ENCODE results near the gene HPS3. TPM values are rescaled to one million over a fixed set of nuclear protein-coding genes. Genes with fewer than 3 reads are reported as not detected.

Gene HPS3
- total and polyA plus RNA-seq, 12 donors = 3.7 to 12.8 (median 4.7) TPM

- TF ChIP-seq CTCF (IDR thresholded peaks at IDR 0.05) = peak; percentile 17 to 80 (median 67)
- Histone ChIP-seq H3K27ac (no peak overlapping the region), H3K27me3 (no peaks in the 10 kb centered on the region), H3K4me1 (peaks cover 0 to 5% (median 0%) of the 10 kb centered on the region in 9 donors), H3K4me3 (no peak overlapping the region), H3K36me3 (no peaks in the 10 kb centered on the region), H3K9me3 (no peaks in the 10 kb centered on the region)
- peak in 1 of 2 donors; percentile 29 for DNase-seq
- 19 to 20% methylated on average over 7 of the region's 7 CpGs for WGBS, 2 donors
- ATAC-seq = peak in 7 of 8 donors; percentile 36 to 85 (median 76)
- intact Hi-C loops (cut with DNase I) = loop anchor here in 8 of 10 donors (1.0 to 10.0 kb wide), 9 partner anchors 150 to 384 kb away; partner anchors contain the start of gene TM4SF4 (in 1 of the 8)
Measured at GRCh38 chr3:149120051-149120972, 9.1 kb upstream of the HPS3 start.

- H3K36me3 ChIP-seq = no peaks in the 10 kb centered on the region
- no peak overlapping the region for H3K4me3 ChIP-seq
- intact Hi-C loops (cut with DNase I) = loop anchor here in 7 of 10 donors (5.0 to 10.0 kb wide), 6 partner anchors 158 to 382 kb away; partner anchors contain the start of gene TM4SF4 (in 1 of the 7)
- H3K9me3 ChIP-seq = no peaks in the 10 kb centered on the region
- peaks cover 0 to 5% (median 0%) of the 10 kb centered on the region in 9 donors for H3K4me1 ChIP-seq
- WGBS, 2 donors = 89 to 93% methylated on average over 4 of the region's 4 CpGs
- DNase-seq (no peak), ATAC-seq (no peak)
- no peaks in the 10 kb centered on the region for H3K27me3 ChIP-seq
- no peak for TF ChIP-seq CTCF (IDR thresholded peaks at IDR 0.05)
- H3K27ac ChIP-seq = no peak overlapping the region
Measured at GRCh38 chr3:149122721-149123578, 6.5 kb upstream of the HPS3 start.

GRCh38 chr3:149128821-149129220 is 617 bp upstream of the HPS3 start:
- 8 to 16% methylated on average over 4 of the region's 4 CpGs for WGBS, 2 donors
- H3K9me3 ChIP-seq = no peaks in the 10 kb centered on the region
- peak overlapping the region in 9 of 10 donors; percentile 60 to 90 (median 84) for H3K27ac ChIP-seq
- H3K4me1 ChIP-seq = peaks cover 0 to 32% (median 27%) of the 10 kb centered on the region in 9 donors
- H3K4me3 ChIP-seq = peak overlapping the region; percentile 42 to 99 (median 88)
- ATAC-seq (peak in 3 of 8 donors; percentile 5 to 12 (median 6)), DNase-seq (no peak)
- H3K36me3 ChIP-seq = no peaks in the 10 kb centered on the region
- H3K27me3 ChIP-seq = no peaks in the 10 kb centered on the region
- TF ChIP-seq CTCF (IDR thresholded peaks at IDR 0.05) = no peak
- intact Hi-C loops (cut with DNase I) = loop anchor here in 7 of 10 donors (2.0 to 10.0 kb wide), 6 partner anchors 144 to 376 kb away; partner anchors contain the start of gene TM4SF4 (in 1 of the 7)

GRCh38 chr3:149131589-149131988 is 2.2 kb downstream of the HPS3 start:
- H3K4me3 ChIP-seq = peak overlapping the region in 4 of 10 donors; percentile 5 to 85 (median 46)
- 40 to 43% methylated on average over 4 of the region's 4 CpGs for WGBS, 2 donors
- H3K4me1 ChIP-seq = peaks cover 0 to 38% (median 32%) of the 10 kb centered on the region in 9 donors
- intact Hi-C loops (cut with DNase I) = no loop called here
- H3K36me3 ChIP-seq = no peaks in the 10 kb centered on the region
- peak overlapping the region in 6 of 10 donors; percentile 14 to 88 (median 66) for H3K27ac ChIP-seq
- TF ChIP-seq CTCF (IDR thresholded peaks at IDR 0.05) = no peak
- ATAC-seq (no peak), DNase-seq (no peak)
- no peaks in the 10 kb centered on the region for H3K9me3 ChIP-seq
- H3K27me3 ChIP-seq = no peaks in the 10 kb centered on the region

Data from heart right ventricle (tissue), 16 donors.